ENCODE data around the gene CHAT.

- TF ChIP-seq, protein P1, sequence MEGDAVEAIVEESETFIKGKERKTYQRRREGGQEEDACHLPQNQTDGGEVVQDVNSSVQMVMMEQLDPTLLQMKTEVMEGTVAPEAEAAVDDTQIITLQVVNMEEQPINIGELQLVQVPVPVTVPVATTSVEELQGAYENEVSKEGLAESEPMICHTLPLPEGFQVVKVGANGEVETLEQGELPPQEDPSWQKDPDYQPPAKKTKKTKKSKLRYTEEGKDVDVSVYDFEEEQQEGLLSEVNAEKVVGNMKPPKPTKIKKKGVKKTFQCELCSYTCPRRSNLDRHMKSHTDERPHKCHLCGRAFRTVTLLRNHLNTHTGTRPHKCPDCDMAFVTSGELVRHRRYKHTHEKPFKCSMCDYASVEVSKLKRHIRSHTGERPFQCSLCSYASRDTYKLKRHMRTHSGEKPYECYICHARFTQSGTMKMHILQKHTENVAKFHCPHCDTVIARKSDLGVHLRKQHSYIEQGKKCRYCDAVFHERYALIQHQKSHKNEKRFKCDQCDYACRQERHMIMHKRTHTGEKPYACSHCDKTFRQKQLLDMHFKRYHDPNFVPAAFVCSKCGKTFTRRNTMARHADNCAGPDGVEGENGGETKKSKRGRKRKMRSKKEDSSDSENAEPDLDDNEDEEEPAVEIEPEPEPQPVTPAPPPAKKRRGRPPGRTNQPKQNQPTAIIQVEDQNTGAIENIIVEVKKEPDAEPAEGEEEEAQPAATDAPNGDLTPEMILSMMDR (optimal IDR thresholded peaks at IDR 0.05 in 1 of 3, IDR thresholded peaks at IDR 0.05 in 1 of 3, conservative IDR thresholded peaks at IDR 0.05 in 1 of 3; ENCODE audit: extremely low read depth in 1 of 3, insufficient read depth in 2 of 3, low read length in 3 of 3), result no peak
- TF ChIP-seq EZH2 (IDR thresholded peaks at IDR 0.05; ENCODE audit: low read length), result peak; percentile 98
Observed at GRCh38 chr10:49613165-49613881, 514 bp upstream of the CHAT start.
